Stimulated activated CD4-positive, alpha-beta T cell treated with anti-CD3 and anti-CD28 coated beads, Interleukin-1b, Interleukin-23, amount 100 ng/mL, for 4 hours (primary cell): ENCODE data around the gene AQP5.

ENCODE experiments used
- DNase-seq, 2 donors: peaks; one replicate each; pipeline ENCODE4 v3.0.0-alpha.2; 2020; ENCODE audit warnings: low read depth in 2 of 2

AQP5 gene

GRCh38 chr12:49964849-49965624 lies 3.4 kb downstream of the AQP5 start:
- no peak for DNase-seq

- DNase-seq = no peak
Measured at GRCh38 chr12:49965836-49966235, 4.2 kb downstream of the AQP5 start.

DNA sequence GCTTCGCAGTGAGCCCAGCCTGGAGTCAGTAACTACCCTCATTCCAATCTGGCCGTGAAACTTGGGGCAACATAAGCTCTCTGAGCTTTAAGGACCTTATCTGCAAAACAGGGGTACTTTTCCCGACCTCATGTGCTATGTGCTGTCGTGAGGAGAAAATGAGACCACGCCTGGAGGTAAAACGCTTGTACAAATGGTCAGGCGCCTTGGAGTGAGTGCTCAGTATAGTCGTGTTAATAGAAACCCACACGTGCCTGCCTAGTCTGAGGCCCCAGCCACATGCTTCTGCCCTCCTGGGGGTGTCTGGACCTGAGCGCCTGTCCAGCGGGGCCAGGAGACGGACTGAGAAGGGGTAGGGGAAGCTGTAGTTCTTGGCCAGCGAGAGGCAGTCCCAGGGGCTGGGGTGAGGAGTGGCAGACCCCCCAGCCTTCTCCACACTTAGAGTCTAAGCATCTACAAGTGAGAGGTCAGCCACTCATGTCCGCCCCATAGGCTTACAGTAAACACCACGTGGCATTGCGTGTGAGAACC lies 4.9 kb downstream of the AQP5 start:
- no peak for DNase-seq

GRCh38 chr12:49967042-49967776 lies 5.5 kb downstream of the AQP5 start:
- DNase-seq = peak; percentile 95 to 96

DNA sequence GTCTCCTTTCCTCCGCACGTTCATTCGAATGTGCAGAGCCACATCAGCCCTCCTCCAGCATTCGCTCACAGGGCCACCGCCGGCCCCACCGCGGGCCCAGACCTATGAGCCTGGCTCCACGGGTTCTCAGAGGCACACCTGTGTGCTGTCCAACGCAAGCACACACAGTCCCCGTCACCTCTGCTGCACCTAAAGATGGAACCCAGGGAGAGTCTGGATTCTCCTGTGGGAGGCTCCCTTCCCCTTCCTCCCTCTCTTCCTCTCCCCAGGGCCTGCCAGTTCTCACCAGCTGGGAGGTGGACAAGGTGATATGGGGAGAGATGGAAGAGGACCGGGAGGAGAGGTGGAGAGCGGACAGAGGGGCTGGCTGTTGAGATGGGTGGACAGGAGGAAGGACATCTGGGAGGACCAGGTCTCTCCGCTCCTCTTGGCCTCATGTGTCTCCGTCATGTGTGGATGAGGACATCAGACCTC lies 6.1 kb downstream of the AQP5 start:
- DNase-seq = no peak

DNA sequence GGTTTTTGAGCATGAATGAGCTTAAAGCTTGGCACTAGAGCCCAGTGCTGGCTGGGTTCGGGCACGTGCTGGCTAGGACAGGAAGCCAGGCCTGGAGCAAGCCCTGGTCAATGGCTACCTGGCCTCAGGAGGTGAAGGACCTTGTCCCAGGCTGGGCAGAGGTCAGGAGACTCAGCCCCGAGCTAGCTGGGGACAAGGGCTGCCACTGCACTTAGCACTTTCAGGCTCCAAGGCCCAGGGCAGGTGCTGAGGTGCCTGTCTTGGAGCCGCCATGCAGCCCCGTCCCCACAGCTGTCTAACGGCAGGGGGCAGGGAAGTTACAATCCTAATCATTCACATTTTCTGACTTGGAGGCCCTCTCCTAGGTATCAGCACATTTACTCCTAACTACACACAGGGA lies 6.8 kb downstream of the AQP5 start:
- no peak for DNase-seq

- no peak for DNase-seq
Measured at GRCh38 chr12:49969027-49969426, 7.4 kb downstream of the AQP5 start.

DNA sequence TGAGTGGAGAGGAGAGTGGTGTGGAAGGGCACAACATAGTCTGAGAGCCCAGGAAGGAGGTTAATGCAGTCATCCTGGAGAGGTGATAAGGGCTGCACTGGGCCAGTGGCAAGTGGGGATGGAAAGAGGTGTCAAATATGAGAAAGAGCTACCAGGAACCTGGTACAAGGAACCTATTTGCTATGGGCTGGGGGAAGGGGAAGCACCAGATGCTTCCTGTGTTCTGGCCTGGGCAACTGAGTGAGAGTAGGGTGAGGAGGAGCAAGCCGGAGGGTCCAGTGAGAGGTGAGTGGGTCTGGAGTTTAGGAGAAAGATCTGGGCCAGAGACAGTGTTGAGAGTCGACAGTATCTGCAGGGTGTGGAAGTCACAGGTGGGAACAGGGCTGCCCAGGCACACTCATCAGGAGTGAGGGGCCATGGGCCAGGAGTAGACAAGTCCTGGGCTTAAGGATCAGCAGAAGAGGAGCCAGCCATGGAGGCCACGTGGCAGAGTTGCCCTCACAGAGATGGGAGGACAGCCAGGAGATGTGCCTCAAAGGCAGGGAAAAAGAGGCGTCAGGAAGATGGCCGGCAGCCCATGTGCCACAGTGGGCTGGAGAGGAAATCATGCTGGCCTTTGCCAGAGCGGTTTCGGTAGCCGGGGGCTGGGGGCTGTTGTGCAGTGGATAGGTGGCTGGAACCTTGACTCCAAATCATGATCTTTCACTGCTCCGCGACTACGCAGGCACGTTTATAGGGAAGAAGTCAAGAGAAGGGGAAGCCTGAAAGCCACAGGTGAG lies 8.2 kb downstream of the AQP5 start:
- DNase-seq = no peak

DNA sequence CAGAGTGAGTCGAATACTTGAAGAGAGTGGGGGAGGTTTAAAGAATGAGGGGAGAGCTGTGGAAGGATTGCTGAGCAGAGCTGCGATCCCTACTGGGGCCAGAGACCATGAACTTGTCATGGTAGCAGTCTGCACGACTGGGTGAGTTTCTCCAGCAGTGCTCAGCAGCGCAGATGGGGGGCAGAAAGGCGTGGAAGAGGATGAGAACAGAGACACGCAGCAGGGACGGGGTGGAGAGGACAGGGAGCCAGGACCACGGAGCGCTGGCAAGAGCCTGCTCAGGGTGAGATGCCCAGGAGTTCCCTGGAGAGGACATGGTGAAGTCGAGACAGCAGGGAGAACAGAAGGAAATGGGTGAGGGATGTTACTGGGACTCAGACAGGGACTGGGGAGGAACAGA lies 9.0 kb downstream of the AQP5 start:
- DNase-seq = no peak

DNA sequence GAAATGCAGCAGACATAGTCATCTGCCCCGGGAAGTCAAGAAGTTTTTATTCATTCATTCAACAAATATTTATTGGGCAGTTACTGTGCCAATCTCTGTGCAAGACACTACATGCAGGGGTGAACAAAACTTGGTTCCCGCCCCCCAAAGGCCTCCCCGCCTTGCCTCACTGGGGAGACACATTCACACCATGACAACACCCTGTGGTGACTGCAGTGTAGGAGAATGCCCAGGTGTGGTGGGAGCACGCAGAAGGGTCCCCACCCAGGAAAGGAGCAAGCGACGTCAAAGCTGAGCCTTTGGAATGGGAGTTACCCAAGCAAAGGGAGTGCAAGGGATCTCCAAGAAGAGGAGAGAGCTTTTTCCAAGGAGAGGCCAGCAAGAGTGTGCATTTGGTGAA lies 9.5 kb downstream of the AQP5 start:
- no peak for DNase-seq

DNA sequence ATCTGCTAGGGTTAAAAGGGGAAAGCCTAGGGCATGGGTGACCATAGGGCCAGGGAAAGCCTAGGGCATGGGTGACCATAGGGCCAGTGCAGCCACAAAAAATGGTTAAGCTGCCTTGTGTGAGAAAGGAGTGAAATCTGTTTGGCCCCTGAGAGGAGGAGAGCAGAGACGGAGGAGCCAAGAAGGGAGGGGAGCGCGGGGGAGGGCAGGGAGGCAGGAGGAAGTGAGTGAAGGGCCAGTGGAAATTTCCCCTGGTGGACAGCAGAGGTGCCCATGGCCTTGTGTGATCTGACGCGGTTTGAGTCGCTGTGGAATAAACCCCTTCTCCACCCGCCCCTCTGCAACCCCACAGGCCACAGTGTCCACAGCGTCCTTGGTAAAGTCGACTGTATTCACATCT lies 10.5 kb downstream of the AQP5 start:
- DNase-seq = no peak

DNA sequence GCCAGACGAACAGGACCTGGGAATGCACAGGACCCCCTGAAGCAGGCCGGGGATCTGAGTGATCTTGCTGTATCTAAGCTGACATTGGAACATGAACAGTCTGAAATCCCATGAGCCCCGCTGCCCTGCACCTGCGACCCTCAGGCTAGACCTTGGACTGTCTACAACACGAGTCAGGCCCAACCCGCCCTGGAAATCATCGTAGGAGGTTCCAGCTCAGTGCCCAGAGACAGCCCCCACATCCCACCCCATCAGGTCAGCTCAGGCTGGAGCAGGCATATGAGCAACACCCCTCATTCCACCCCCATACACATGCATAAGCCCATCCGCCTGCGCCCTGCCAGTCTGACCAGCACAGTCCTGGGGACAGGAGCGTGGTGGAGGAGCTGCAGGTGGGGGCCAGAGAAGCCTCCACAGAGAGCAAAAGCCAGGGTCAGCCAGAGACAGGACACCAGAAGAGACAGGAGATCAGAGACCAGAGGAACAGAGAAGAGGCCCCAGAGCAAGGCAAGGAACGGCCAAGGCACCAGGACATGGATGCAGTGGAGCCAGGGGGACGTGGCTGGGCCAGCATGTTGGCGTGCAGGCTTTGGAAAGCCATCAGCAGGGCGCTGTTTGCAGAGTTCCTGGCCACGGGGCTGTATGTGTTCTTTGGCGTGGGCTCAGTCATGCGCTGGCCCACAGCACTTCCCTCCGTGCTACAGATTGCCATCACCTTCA lies 11.1 kb downstream of the AQP5 start, which contains the start of gene AQP6:
Gene AQP6 (plus strand): TSS at position 307 of the 720 bp plus-strand sequence. CDS start 227 bp downstream, at position 534.
- no peak for DNase-seq

GRCh38 chr12:49973361-49973830 lies 11.7 kb downstream of the AQP5 start:
- no peak for DNase-seq

DNA sequence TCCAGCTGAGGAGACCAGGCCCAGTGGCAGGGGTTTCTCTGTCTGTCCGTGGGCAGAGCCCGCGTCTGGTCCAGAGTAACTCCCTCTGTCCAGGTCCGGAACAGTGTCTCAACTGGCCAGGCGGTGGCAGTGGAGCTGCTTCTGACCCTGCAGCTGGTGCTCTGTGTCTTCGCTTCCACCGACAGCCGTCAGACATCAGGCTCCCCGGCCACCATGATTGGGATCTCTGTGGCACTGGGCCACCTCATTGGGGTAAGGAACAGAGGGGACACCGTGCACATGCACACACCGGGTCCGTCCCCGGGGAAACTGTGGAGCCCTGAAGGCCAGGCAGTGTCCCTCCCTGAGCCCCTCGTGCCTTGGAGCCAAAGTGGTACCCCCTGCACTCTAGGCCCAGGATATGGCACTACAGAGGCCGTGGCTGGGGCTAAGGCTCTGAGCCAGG lies 12.6 kb downstream of the AQP5 start:
- DNase-seq = no peak

DNA sequence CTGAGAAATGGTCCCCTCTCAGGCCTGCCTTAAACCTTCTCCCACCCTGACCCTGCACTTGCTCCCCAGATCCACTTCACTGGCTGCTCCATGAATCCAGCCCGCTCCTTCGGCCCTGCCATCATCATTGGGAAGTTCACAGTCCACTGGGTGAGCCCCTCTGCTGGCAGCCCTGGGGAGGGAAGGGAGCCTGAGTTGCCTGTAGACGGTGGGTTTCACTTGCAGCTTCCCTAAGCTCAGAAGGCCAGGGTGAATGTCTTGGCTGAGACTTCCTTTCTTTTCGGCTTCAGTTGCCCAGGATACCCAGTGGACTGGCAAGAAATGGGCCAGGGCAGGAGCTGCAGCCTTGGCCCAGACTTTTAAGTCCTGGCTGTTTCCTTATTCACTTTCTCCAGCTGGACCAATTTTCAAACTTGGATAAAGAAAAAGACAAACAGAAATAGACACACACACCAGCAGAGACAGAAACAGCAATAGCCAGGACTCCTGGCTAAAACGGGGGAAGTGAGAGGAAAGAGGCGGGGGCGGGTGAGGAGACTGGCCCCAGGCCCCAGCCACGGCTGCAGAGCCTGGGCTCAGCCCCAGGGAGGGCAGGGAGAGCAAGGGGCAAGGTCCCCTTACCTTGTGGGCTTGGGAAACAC lies 13.1 kb downstream of the AQP5 start:
- DNase-seq = no peak

DNA sequence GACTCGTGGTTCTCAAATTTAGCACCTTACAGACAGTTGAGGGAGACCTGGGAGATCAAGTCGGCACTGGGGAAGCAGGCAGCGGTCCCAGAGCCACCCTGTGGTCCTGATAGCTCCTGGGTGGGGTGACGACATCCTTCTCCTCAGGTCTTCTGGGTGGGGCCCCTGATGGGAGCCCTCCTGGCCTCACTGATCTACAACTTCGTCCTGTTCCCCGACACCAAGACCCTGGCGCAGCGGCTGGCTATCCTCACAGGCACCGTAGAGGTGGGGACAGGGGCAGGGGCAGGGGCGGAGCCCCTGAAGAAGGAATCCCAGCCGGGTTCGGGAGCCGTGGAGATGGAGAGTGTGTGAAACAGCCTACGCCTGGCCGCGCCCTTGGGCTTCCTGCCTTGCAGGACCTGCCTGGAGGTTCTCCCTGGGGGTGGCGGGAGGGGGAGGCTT lies 13.7 kb downstream of the AQP5 start:
- no peak for DNase-seq

GRCh38 chr12:49976557-49976956 lies 14.9 kb downstream of the AQP5 start:
- no peak for DNase-seq

- DNase-seq = no peak
Measured at GRCh38 chr12:49978125-49978524, 16.5 kb downstream of the AQP5 start.

GRCh38 chr12:49979016-49979586 lies 17.4 kb downstream of the AQP5 start:
- DNase-seq = no peak

- no peak for DNase-seq
Measured at GRCh38 chr12:49979791-49980190, 18.1 kb downstream of the AQP5 start.
